Measurements from ENCODE around the gene PCDHGB1.

DNA sequence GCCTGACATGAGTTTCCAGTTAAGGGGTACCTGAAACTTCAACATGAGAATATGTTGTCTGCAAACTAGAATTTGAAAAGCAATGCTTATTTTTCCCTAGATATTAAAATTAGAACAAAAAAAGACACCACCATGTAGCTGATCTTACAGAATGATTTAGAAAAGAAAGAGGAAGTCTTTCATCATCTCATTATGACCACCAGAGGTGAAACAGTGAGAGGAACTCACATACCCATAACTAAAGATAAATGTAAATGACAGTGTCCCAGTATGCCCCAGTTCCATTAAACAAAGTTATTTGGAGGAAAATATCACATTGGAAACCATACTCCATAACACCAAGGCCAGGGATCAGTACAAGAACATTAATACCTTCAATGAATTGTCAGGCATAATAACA is 36.2 kb upstream of the PCDHGB1 start:
- no peak for TF ChIP-seq CTCF (IDR thresholded peaks at IDR 0.05; ENCODE audit: low read length)
- no peak for TF ChIP-seq EZH2 (IDR thresholded peaks at IDR 0.05; ENCODE audit: borderline replicate concordance, low read length)

Measured in OCI-LY1 (cell line).